NCI-H128 (cell line): Measurements from ENCODE around the gene KCNQ4.

ENCODE experiments used
- DNase-seq: peaks from one replicate; lab custom pipeline; 2025; ENCODE audit not compliant: unreplicated experiment; lab: John Stamatoyannopoulos, UW

The KCNQ4 gene

DNA sequence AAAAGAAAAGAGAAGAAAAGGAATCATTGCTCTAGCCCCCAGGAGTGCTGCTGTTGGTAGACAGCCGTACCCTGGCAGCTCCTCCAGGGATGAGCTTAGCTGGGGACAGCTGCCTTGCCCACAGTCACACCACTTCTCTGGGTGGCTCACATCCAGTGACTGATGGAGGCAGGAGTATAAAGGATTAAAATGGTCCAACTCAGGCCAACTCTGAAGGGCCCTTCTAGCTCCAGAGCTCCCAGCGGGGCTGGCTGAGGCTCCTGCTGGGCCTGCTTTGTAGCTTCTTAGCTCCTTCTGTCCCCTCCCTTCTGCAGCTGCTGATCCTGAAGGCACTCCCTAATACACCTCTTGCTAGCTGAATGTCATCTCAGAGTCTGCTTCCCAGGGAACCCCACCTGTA is 74.2 kb downstream of the KCNQ4 start:
- DNase-seq = no peak

- no peak for DNase-seq
These were observed 75.3 kb downstream of the KCNQ4 start for GRCh38 chr1:40858856-40859416.

DNA sequence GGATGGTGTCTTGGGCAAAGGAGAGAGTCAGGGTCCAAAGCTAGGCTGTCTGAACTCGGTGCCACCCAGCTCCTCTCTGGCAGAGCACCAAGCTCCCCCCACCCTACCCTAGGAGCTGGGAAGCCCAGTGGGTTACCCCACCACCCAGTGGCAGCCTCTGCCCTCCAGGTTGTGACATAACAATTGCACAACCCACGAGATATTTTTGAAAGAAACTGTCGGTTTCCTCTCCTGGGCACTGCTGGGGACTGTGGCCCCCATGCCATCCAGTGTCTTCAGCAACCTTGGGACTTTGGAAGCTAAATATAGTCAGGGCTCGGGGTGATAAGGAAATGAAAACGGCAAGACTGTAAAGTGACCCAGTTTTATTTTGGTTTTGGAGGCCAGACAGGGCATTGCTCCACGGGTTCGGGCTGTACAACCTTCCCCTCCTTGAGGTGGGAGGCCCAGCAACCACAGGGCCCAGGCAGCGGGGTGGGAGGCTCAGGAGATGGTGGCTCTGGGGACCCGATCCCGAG is 77.2 kb downstream of the KCNQ4 start:
- no peak for DNase-seq

GRCh38 chr1:40861224-40862003 is 77.8 kb downstream of the KCNQ4 start:
- no peak for DNase-seq

- peak; percentile 93 for DNase-seq
These were observed 78.6 kb downstream of the KCNQ4 start, which contains the start of gene CITED4 for GRCh38 chr1:40862008-40862863. CITED4 (minus strand) TSS chr1:40862363; CDS start chr1:40862127, 236 bp downstream.

DNA sequence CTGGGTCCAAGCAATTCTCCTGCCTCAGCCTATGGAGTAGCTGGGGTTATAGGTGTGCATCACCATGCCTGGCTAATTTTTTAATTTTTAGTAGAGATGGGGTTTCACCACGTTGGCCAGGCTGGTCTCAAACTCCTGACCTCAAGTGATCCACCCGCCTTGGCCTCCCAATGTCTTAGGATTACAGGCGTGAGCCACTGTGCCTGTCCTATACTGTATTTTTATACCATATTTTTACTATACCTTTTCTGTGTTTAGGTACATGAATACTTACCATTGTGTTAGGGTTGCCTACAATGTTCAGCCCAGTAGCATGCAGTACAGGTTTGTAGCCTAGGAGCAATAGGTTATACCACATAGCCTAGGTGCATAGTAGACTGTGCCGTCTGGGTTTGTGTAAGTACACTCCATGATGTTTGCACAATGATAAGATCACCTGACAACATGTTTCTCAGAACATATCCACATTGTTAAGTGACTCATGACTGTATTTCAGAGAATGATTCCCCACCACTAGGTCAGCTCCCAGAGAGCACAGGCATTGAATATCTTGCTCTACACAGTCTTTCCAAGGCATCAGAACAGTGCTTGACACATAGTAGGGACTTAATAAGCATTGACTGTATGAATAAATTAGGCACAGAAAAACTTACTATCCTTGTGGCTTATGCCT is 84.6 kb downstream of the KCNQ4 start:
- no peak for DNase-seq

DNA sequence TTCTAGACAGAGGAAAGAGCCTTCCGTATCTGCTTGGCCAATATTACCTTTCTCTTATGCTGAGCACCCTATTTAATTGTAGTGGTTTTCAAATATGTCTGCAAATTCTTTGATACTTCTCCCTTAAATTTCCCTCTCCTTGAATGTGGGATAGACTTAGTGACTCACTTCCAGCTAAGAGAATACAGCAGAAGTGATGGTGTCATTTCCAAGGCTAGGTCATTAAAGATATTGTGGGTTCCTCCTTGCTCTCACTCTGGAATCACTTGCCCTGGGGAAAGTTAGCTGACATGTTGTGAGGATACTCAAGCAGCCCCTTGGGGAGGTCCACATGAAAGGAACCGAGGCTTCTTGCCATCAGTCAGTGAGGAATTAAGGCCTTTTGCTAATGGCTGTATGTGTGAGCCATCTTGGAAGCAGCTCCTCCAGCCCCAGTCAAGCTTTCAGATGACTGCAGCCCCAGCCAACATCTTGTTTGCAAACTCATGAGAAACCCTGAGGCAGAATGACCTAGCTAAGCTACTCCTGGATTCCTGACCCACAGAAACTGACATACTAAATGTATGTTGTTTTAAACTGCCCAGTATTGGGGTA is 86.6 kb downstream of the KCNQ4 start:
- no peak for DNase-seq

GRCh38 chr1:40872276-40872675 is 88.7 kb downstream of the KCNQ4 start:
- DNase-seq = no peak

DNA sequence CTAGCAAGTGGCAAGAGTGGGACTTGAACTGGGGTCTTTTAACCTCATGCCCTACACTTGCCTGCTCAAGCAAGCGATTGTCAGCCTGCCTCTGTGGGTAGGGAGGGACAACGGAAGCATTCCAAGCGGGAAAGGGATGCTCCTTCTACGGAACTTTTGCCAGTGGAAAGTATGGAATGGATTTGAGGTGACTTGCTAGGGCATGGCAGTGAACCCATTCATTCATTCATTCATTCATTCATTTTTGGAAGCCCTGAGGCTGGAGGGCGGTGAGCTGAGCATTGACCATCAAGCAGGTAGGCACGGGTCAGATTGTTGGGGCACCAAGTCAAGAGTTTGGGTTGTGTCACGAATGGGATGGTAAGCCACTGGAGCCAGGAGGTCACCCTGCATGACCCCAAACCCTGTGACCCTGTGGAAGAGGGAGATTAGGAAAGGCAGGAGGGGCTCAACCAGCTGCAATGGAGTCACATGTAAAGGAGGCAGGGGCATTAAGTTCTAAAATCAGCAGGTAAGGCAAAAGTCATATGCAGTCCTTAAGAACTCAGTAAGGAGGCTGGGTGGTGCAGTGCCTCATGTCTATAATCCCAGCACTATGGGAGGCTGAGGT is 90.4 kb downstream of the KCNQ4 start:
- no peak for DNase-seq

DNA sequence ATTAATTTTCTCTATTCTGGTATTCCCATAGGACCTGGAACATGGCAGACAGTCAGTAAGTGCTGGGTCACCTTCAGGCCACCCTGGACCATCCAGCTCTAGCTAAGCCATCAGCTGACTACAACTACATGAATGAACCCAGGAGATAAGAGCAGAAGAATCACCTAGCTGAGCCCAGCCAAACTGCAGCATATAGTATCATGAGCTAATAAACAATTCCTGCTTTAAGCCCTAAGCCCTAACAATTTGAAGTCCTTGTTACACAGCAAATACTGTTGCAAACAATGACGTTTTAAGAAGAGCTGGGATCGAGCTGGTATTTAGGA is 92.8 kb downstream of the KCNQ4 start:
- no peak for DNase-seq

- no peak for DNase-seq
These were observed 93.3 kb downstream of the KCNQ4 start for GRCh38 chr1:40876891-40877290.

- DNase-seq = no peak
These were observed 94.1 kb downstream of the KCNQ4 start for GRCh38 chr1:40877698-40878097.

DNA sequence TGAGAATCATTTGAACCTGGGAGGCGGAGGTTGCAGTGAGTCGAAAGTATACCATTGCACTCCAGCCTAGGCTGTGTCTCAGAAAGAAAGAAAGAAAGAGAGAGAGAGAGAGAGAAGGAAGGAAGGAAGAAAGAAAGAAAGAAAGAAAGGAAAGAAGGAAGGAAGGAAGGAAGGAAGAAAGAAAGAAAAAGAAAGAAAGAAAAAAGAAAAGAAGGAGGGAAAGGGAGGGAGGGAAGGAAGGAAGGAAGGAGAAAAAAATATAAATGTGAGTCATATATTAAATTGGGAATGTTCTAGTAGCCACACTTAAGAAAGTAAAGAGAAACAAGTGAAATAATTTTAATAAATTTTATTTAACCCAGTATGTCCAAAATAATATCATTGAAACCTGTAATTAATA is 95.3 kb downstream of the KCNQ4 start:
- DNase-seq = no peak

DNA sequence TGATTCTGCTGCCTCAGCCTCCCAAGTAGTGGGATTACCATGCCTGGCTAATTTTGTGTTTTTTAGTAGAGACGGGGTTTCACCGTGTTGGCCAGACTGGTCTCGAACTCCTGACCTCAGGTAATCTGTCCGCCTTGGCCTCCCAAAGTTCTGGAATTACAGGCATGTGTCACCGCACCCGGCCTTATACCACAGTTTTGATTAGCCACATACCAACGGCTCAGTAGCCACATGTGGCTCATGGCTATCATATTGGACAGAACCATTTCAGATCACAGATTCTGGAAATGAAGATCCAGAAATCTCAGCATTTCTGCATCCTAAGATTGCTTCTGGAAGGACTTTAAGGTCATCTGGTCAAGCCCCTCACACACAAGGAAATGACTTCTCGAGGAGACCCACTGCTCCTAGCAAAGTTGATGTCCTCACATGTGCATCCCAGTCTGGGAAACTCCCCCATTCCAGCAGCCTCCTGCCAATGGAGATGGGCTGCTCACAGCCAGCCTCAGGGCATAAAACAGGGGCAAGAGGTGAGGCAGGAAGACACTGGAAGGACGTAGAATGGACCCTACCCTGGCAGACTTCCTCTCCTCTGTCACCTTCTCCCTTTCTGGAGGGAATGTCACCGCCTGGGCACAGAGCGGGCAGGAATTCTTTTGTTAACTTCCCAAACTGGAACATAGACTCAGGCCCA is 96.0 kb downstream of the KCNQ4 start:
- DNase-seq = no peak

- DNase-seq = no peak
These were observed 97.4 kb downstream of the KCNQ4 start for GRCh38 chr1:40880813-40881549.

- no peak for DNase-seq
These were observed 100.6 kb downstream of the KCNQ4 start for GRCh38 chr1:40884055-40884795.

DNA sequence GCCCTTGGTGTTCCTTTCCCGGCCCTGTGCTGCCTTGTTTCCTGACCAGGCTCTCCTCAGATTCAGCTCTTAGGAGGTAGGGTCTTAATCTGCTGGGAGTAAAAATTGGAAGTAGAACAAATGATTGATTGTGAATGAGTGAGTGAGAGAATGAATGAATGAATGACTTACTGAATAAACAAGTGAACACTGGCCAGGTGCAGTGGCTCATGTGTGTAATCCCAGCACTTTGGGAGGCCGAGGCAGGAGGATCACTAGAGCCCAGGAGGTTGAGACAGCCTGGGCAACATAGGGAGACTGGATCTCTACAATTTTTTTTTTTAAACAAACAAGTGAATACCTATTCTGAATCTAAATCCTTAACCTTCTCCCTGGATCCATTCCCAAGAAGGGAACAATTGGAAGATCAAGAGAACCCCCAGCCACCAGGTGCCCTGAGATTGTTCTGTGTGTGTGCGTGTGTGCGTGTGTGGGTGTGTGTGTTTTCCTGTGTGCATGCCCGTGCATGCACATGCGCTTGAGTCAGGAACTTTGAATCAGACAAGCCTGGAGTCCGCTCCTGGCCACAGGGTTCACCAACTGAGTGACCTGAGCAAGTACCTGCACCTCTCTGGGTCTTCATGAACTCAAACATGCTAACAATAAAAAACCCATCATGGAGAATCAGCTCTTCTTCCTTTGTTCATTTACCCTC is 102.9 kb downstream of the KCNQ4 start:
- DNase-seq = no peak

GRCh38 chr1:40887012-40887378 is 103.4 kb downstream of the KCNQ4 start:
- no peak for DNase-seq
